HG03439 (cell line): ENCODE results near the gene TPK1.
A peak's percentile ranks its signal among the peaks of the same experiment; 100 is the strongest.
"Not testable (repeated sequence)": the region's sequence is repeated elsewhere in the genome, so short reads cannot be mapped to it uniquely, and the experiment has no call there.

ENCODE experiments used
- ATAC-seq: cut with Tn5 transposase; IDR thresholded peaks from one replicate; pipeline ENCODE4 v1.9.1; 2021; ENCODE audit warnings: mild to moderate bottlenecking, moderate library complexity; ENCODE audit not compliant: unreplicated experiment

The TPK1 gene

GRCh38 chr7:144484445-144484844, 351.4 kb downstream of the TPK1 start:
- no peak for ATAC-seq

- no peak for ATAC-seq
These were observed 352.7 kb downstream of the TPK1 start for GRCh38 chr7:144483189-144483588.

- no peak for ATAC-seq
These were observed 354.0 kb downstream of the TPK1 start for GRCh38 chr7:144481833-144482232.

GRCh38 chr7:144477348-144477747, 358.5 kb downstream of the TPK1 start:
- ATAC-seq, result no peak

- no peak for ATAC-seq
These were observed 360.8 kb downstream of the TPK1 start for GRCh38 chr7:144474800-144475615.

- ATAC-seq, result no peak
These were observed 361.5 kb downstream of the TPK1 start for GRCh38 chr7:144474363-144474762.

GRCh38 chr7:144473908-144474307, 361.9 kb downstream of the TPK1 start:
- no peak for ATAC-seq

GRCh38 chr7:144470078-144470477, 365.8 kb downstream of the TPK1 start:
- ATAC-seq, result no peak

GRCh38 chr7:144468990-144469732, 366.7 kb downstream of the TPK1 start:
- ATAC-seq, result no peak

GRCh38 chr7:144459635-144460034, 376.2 kb downstream of the TPK1 start:
- ATAC-seq, result no peak

GRCh38 chr7:144455040-144455404, 380.8 kb downstream of the TPK1 start:
- no peak for ATAC-seq

GRCh38 chr7:144454256-144455039, 381.4 kb downstream of the TPK1 start:
- ATAC-seq, result no peak

GRCh38 chr7:144452064-144452463, 383.8 kb downstream of the TPK1 start:
- ATAC-seq, result no peak

GRCh38 chr7:144445590-144445989, 390.3 kb downstream of the TPK1 start:
- no peak for ATAC-seq

GRCh38 chr7:144439717-144440205, 396.1 kb downstream of the TPK1 start:
- ATAC-seq, result no peak

- ATAC-seq, result no peak
These were observed 397.1 kb downstream of the TPK1 start for GRCh38 chr7:144438759-144439158.

GRCh38 chr7:144437370-144438191, 398.3 kb downstream of the TPK1 start:
- ATAC-seq, result peak; percentile 74

- ATAC-seq, result no peak
These were observed 399.4 kb downstream of the TPK1 start for GRCh38 chr7:144436500-144436899.

GRCh38 chr7:144428431-144428830, 407.4 kb downstream of the TPK1 start:
- no peak for ATAC-seq

- ATAC-seq, result not testable (repeated sequence)
These were observed 408.3 kb downstream of the TPK1 start for GRCh38 chr7:144427539-144427938.
